Loucy (cell line): ENCODE data around the gene HDGF.

Experiments
- H2AFZ ChIP-seq: fragments of 200-600 bp; sonication (generic); 2 replicates; pipeline ENCODE4 v1.6.0; 2016; ENCODE audit warnings: antibody characterized with exemption, mild to moderate bottlenecking, low read length, moderate library complexity
- H3F3A ChIP-seq: fragments of 200-600 bp; 2 replicates; pipeline ENCODE4 v1.6.0; 2016; ENCODE audit warnings: antibody characterized with exemption, low read depth, mild to moderate bottlenecking
- H3K27me3 ChIP-seq: fragments of 200-600 bp; sonication (generic); 2 replicates; pipeline ENCODE4 v1.6.1; 2014; ENCODE audit warnings: low read length, mild to moderate bottlenecking; ENCODE audit not compliant: insufficient read depth, poor library complexity, severe bottlenecking
- H3K36me3 ChIP-seq: fragments of 200-600 bp; sonication (generic); 2 replicates; pipeline ENCODE4 v1.6.1; 2016; ENCODE audit warnings: low read length; ENCODE audit not compliant: insufficient read depth
- H3K4me1 ChIP-seq: fragments of 200-600 bp; sonication (generic); 2 replicates; pipeline ENCODE4 v1.5.1; 2014; ENCODE audit warnings: low read length, mild to moderate bottlenecking; ENCODE audit not compliant: insufficient read depth, poor library complexity, severe bottlenecking
- H3K4me2 ChIP-seq: fragments of 200-600 bp; sonication (generic); 2 replicates; pipeline ENCODE4 v1.6.0; 2014; ENCODE audit warnings: antibody characterized with exemption, low read length, low read depth, mild to moderate bottlenecking; ENCODE audit not compliant: poor library complexity, severe bottlenecking
- H3K4me3 ChIP-seq: fragments of 200-600 bp; sonication (generic); 2 replicates; pipeline ENCODE4 v1.5.1; 2014; ENCODE audit warnings: low read length, mild to moderate bottlenecking, mixed read lengths; ENCODE audit not compliant: poor library complexity, severe bottlenecking
- H3K79me2 ChIP-seq: fragments of 200-600 bp; sonication (generic); 2 replicates; pipeline ENCODE4 v1.6.1; 2014; ENCODE audit warnings: low read length; ENCODE audit not compliant: insufficient read depth
- H3K9ac ChIP-seq: fragments of 200-600 bp; sonication (generic); 2 replicates; pipeline ENCODE4 v1.6.0; 2014; ENCODE audit warnings: mild to moderate bottlenecking, low read depth, low read length, moderate library complexity; ENCODE audit not compliant: poor library complexity, severe bottlenecking
- H3K9me2 ChIP-seq: fragments of 200-600 bp; sonication (generic); replicated peaks from 2 replicates; pipeline ENCODE4 v1.6.1; 2016; ENCODE audit warnings: low read depth, low read length, mixed read lengths
- H3K9me3 ChIP-seq: fragments of 200-600 bp; sonication (generic); 2 replicates; pipeline ENCODE4 v1.6.1; 2014; ENCODE audit warnings: mild to moderate bottlenecking, antibody characterized with exemption, low read length, low read depth; ENCODE audit not compliant: insufficient read depth
- H4K20me1 ChIP-seq: fragments of 200-600 bp; sonication (generic); 2 replicates; pipeline ENCODE4 v1.6.0; 2014; ENCODE audit warnings: antibody characterized with exemption, low read length, mild to moderate bottlenecking; ENCODE audit not compliant: insufficient read depth, poor library complexity, severe bottlenecking
- CTCF ChIP-seq: fragments of 200-600 bp; sonication (generic); conservative IDR thresholded peaks from 2 replicates; pipeline ENCODE4 v1.5.1; 2014; ENCODE audit warnings: mild to moderate bottlenecking, antibody characterized with exemption, low read length
- EZH2phosphoT487 ChIP-seq: fragments of 200-600 bp; IDR thresholded peaks from 2 replicates; pipeline ENCODE4 v1.6.1; 2018; ENCODE audit warnings: antibody characterized with exemption, mild to moderate bottlenecking, moderate library complexity, borderline replicate concordance

Gene HDGF

GRCh38 chr1:156711011-156711817 is 40.3 kb downstream of the HDGF start:
- H3K27me3 ChIP-seq = no peaks in the 10 kb centered on the region
- no peak overlapping the region for H3K4me3 ChIP-seq
- no peak for TF ChIP-seq EZH2phosphoT487
- TF ChIP-seq CTCF = no peak
- H3K9me3 ChIP-seq = no peaks in the 10 kb centered on the region
- H3K4me1 ChIP-seq = peaks cover 8% of the 10 kb centered on the region
- no peaks in the 10 kb centered on the region for H4K20me1 ChIP-seq
- no peaks in the 10 kb centered on the region for H3K79me2 ChIP-seq
- no peak overlapping the region for H3K4me2 ChIP-seq
- no peak overlapping the region for H2AFZ ChIP-seq
- H3K36me3 ChIP-seq = no peaks in the 10 kb centered on the region
- no peak overlapping the region for H3K9ac ChIP-seq
- no peaks in the 10 kb centered on the region for H3F3A ChIP-seq
- H3K9me2 ChIP-seq = no peaks in the 10 kb centered on the region

GRCh38 chr1:156709757-156710489 is 41.6 kb downstream of the HDGF start:
- Histone ChIP-seq H3K9me2 (no peaks in the 10 kb centered on the region), H3K4me1 (peaks cover 17% of the 10 kb centered on the region), H3K9ac (no peak overlapping the region), H4K20me1 (no peaks in the 10 kb centered on the region), H3K79me2 (no peaks in the 10 kb centered on the region), H3K4me3 (no peak overlapping the region), H3K9me3 (no peaks in the 10 kb centered on the region), H3K27me3 (no peaks in the 10 kb centered on the region), H2AFZ (no peak overlapping the region), H3K36me3 (no peaks in the 10 kb centered on the region), H3K4me2 (no peak overlapping the region), H3F3A (no peaks in the 10 kb centered on the region)
- no peak for TF ChIP-seq CTCF
- TF ChIP-seq EZH2phosphoT487 = no peak

GRCh38 chr1:156709031-156709430 is 42.4 kb downstream of the HDGF start:
- Histone ChIP-seq H3K4me1 (peaks cover 17% of the 10 kb centered on the region), H3K9ac (no peak overlapping the region), H3K4me2 (no peak overlapping the region)

More at GRCh38 chr1:156709031-156709430, 42.4 kb downstream of the HDGF start:
- no peak for TF ChIP-seq CTCF
- TF ChIP-seq EZH2phosphoT487 = no peak
- Histone ChIP-seq H3K27me3 (no peaks in the 10 kb centered on the region), H3K79me2 (no peaks in the 10 kb centered on the region), H2AFZ (no peak overlapping the region), H3F3A (no peaks in the 10 kb centered on the region), H4K20me1 (no peaks in the 10 kb centered on the region), H3K4me3 (no peak overlapping the region), H3K36me3 (no peaks in the 10 kb centered on the region), H3K9me3 (no peaks in the 10 kb centered on the region), H3K9me2 (no peaks in the 10 kb centered on the region)
